Transverse colon (tissue), 4 donors: ENCODE measurements around the gene CES2.

ENCODE experiments used
- CTCF ChIP-seq, 5 experiments: fragments of 200-600 bp in 3 of 5; fragments of 450-650 bp in 2 of 5; sonication (generic) in 3 of 5; IDR thresholded peaks; 1 replicate in 2 of 5; 2 replicates in 3 of 5; pipeline ENCODE4 v1.5.1; 2016 to 2017; ENCODE audit warnings: antibody characterized with exemption in 5 of 5, inconsistent platforms in 3 of 5, mild to moderate bottlenecking in 2 of 5, moderate library complexity in 1 of 5
- POLR2A ChIP-seq: fragments of 450-650 bp; IDR thresholded peaks from one replicate; pipeline ENCODE4 v1.6.1; 2016; ENCODE audit warnings: antibody characterized with exemption, mild to moderate bottlenecking, moderate library complexity
- POLR2AphosphoS5 ChIP-seq, 3 donors: sonication (generic); formaldehyde crosslinking; IDR thresholded peaks; one replicate each; pipeline ENCODE4 v1.6.1; 2016; ENCODE audit warnings: antibody characterized with exemption in 3 of 3

- no peak for TF ChIP-seq CTCF (IDR thresholded peaks at IDR 0.05)
- TF ChIP-seq POLR2A, result no peak
- no peak for TF ChIP-seq POLR2AphosphoS5 (IDR thresholded peaks at IDR 0.05)
Measured at GRCh38 chr16:66919569-66920298, 15.6 kb upstream of the CES2 start.
